GM21367 (cell line): ENCODE measurements around the gene CBLB.
"Not testable (repeated sequence)": the region's sequence is repeated elsewhere in the genome, so short reads cannot be mapped to it uniquely, and the experiment has no call there.

Experiments used
- ATAC-seq: cut with Tn5 transposase; IDR thresholded peaks from one replicate; pipeline ENCODE4 v1.9.1; 2021; ENCODE audit not compliant: unreplicated experiment

CBLB gene

DNA sequence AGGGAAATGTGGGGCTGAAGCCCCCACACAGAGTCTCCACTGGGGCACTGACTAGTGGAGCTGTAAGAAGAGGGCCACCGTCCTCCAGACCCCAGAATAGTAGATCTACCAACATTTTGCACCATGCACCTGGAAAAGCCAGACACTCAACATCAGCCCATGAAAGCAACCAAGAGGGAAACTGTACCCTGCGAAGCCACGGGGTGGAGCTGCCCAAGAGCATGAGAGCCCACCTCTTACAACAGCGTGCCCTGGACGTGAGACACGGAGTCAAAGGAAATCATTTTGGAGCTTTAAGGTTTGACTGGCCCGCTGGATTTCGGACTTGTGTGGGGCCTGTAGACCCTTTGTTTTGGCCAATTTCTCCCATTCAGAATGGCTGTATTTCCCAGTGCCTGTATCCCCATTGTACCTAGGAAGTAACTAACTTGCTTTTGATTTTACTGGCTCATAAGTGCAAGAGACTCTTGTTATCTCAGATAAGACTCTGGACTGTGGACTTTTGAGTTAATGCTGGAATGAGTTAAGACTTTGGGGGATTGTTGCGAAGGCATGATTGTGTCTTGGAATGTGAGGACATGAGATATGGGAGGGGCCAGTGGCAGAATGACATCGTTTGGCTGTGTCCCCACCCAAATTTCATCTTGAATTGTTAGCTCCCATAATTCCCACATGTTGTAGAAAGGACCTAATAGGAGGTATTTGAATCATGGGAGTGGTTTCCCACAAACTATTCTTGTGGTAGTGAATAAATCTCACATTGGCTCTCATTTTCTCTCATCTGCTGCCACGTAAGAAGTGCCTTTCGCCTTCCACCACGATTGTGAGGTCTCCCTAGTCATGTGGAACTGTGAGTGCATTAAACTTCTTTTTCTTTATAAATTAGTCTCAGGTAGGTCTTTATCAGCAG lies 105.8 kb downstream of the CBLB start:
- no peak for ATAC-seq

DNA sequence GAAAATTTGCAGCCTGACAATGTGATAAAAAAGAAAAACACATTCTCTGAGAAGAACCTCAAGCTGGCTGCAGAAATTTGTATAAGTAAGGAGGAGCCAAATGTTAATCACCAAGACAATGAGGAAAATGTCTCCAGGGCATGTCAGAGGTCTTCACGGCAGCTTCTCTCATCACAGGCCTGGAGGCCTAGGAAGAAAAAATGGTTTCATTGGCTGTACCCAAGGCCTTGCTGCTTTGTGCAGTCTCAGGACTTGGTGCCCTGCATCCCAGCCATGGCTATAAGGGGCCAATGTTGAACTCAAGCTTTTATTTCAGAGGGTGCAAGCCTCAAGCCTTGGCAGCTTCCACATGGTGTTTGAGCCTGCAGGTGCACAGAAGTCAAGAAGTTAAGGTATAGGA lies 106.6 kb downstream of the CBLB start:
- ATAC-seq: not testable (repeated sequence)

GRCh38 chr3:105759442-105760078 lies 109.3 kb downstream of the CBLB start:
- ATAC-seq: no peak

- no peak for ATAC-seq
These were observed 110.4 kb downstream of the CBLB start for GRCh38 chr3:105758451-105758850.

GRCh38 chr3:105755121-105755886 lies 113.5 kb downstream of the CBLB start:
- ATAC-seq: no peak

GRCh38 chr3:105752791-105753415 lies 115.9 kb downstream of the CBLB start:
- ATAC-seq: no peak

GRCh38 chr3:105747696-105748095 lies 121.1 kb downstream of the CBLB start:
- ATAC-seq: no peak

GRCh38 chr3:105747060-105747541 lies 121.7 kb downstream of the CBLB start:
- ATAC-seq: no peak

- ATAC-seq: no peak
These were observed 122.4 kb downstream of the CBLB start for GRCh38 chr3:105746231-105746996.

GRCh38 chr3:105745046-105745445 lies 123.8 kb downstream of the CBLB start:
- no peak for ATAC-seq

DNA sequence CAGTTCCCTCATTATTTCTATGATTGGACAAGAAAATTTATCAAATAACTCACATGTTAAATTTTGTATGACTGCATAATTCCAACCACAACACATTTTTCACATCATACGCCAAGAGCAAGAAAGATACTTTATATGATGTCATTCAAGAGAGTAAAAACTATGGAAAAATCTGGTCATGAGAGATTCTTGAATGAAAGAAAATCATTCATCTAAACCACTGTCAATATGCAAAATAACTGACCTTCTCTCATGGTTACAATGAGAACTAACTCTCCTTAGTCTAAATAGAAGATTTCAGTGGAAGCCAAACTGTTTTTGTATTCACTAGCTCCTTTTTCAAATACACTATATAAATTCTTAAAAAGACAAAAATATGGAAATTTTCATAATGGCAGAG lies 124.6 kb downstream of the CBLB start:
- ATAC-seq: no peak

DNA sequence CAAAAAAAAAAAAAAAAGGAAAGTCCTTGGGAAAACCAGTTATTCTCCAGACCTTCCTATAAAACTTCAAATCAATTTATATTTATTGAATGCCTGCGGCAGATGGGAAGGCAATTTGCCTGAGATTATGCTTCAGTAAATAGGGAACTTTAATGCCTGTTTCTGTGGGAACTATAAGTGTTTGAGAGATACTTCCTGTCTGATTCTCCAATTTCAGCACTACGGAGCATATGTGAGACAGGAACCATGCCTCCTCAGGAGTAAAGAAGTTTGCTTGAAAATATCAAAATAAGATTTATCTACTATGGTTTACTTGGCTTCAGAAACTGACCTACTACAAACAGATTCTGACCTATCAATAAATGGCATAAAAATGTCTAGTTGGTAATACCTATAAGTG lies 135.5 kb downstream of the CBLB start:
- no peak for ATAC-seq

DNA sequence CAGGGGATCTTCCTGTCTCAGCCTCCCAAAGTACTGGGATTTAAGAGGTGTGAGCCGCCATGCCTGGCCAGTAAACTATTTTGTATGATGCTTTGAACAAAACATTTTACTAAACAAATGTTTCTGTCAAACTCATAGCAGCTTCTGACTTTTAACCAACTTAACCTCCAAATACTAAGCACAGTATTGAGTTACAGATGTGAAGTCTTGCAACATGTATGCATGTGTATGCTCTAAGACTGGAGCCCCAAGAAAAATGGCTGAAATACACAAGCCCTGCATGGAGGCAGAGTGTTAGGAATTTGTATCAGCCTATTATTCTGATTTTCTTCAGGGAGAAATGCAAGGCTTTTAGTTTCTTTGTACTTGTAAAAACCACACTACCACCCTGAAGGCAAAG lies 137.1 kb downstream of the CBLB start:
- no peak for ATAC-seq

GRCh38 chr3:105730801-105731354 lies 137.9 kb downstream of the CBLB start:
- ATAC-seq: no peak

- ATAC-seq: no peak
These were observed 139.1 kb downstream of the CBLB start for GRCh38 chr3:105729667-105730066.

- no peak for ATAC-seq
These were observed 140.0 kb downstream of the CBLB start for GRCh38 chr3:105728771-105729312.

- not testable (repeated sequence) for ATAC-seq
These were observed 141.8 kb downstream of the CBLB start for GRCh38 chr3:105727036-105727435.

DNA sequence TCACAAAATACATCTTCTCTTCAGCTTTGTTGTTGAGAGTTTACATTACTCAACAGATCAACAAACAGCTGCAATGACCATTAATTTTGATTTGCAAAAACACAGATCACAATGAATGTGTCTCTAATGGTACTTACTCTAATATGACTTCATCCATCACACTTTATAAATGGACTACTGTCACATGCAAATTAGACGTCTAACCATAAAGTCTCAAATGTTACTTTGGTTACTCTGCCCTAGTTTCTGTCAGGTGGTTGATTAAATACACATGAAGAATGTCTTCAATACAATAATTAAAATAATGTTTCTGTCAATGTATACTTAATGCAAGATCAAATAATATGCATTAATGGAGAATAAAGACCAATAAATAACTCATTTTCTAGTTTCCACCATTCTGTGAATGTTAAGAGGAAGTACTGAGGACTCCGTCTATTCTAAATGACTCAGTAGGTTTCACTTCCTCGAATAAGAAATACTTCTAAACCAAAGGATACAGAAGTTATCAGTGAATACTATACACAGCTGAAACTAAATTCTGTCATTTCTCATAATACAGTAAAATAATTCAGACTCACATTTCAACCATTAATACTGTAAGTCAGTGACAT lies 145.8 kb downstream of the CBLB start:
- ATAC-seq: peak; percentile 100

DNA sequence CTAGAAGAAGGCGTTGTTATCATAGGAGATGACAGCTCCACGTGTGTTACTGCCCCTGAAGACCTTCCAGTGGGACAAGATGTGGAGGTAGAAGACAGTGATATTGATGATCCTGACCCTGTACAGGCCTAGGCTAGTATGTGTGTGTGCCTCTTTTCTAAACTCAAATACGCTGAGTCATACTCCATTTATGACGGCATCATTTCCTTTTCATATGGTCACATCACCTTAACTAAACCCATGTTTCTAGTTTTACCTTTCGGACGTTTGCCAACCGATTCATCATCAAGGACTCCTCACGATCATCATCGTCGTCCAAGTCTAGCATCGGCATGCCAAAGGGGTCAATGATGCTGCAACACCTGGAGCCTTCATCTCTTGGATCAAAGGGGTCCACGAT lies 149.0 kb downstream of the CBLB start:
- no peak for ATAC-seq
